ENCODE results near the gene SPG11.

- TF ChIP-seq CTCF (IDR thresholded peaks at IDR 0.05; ENCODE audit: insufficient read depth, low read length, poor library complexity, severe bottlenecking) = no peak
- TF ChIP-seq EZH2phosphoT487 (conservative IDR thresholded peaks at IDR 0.05; ENCODE audit: low read length) = no peak
Measured at GRCh38 chr15:44656913-44657312, 6.5 kb downstream of the SPG11 start.
